Panc1 (cell line): Measurements from ENCODE around the gene DIP2C. TPM values are rescaled to one million over a fixed set of nuclear protein-coding genes. Genes with fewer than 3 reads are reported as not detected.

Experiments used
- ATAC-seq: fragments of 200-7000 bp; cut with Tn5 transposase; 2 replicates; pipeline ENCODE4 v1.9.1; 2020; ENCODE audit warnings: mild to moderate bottlenecking, moderate library complexity
- BruUV-seq: library from RNA; stranded (reverse); fragments of 400-500 nt; replicated peaks from 2 replicates; lab custom pipeline; 2021; lab: Mats Ljungman, UMichigan
- CTCF ChIA-PET: fragments of 300-600 bp; sonication (Branson Sonifier 250); formaldehyde crosslinking; loops from one replicate; lab custom pipeline; 2022; ENCODE audit warnings: antibody characterized with exemption; lab: Charles Lee
- POLR2A ChIA-PET: fragments of 300-600 bp; sonication (Branson Sonifier 250); formaldehyde crosslinking; loops from one replicate; lab custom pipeline; 2022; ENCODE audit warnings: antibody characterized with exemption; lab: Charles Lee
- DNase-seq: peaks from one replicate; pipeline ENCODE4 v3.0.0-alpha.2; 2010; ENCODE audit warnings: low read depth, low spot score
- H3K27ac ChIP-seq: 2 replicates; pipeline ENCODE4 v1.5.1; 2011; ENCODE audit warnings: mild to moderate bottlenecking, low read length, inconsistent platforms
- H3K27me3 ChIP-seq: fragments of 200-500 bp; sonication (Bioruptor generic); 2 replicates; pipeline ENCODE4 v1.6.0; 2014; ENCODE audit warnings: low read length, inconsistent platforms; ENCODE audit not compliant: control insufficient read depth, insufficient read depth
- H3K36me3 ChIP-seq: fragments of 200-500 bp; sonication (Bioruptor generic); 2 replicates; pipeline ENCODE4 v1.5.1; 2014; ENCODE audit warnings: inconsistent platforms, mild to moderate bottlenecking, low read length, moderate library complexity; ENCODE audit not compliant: control insufficient read depth, insufficient read depth
- H3K4me1 ChIP-seq: 2 replicates; pipeline ENCODE4 v1.5.1; 2011; ENCODE audit warnings: inconsistent platforms, mild to moderate bottlenecking, low read length, moderate library complexity; ENCODE audit not compliant: control insufficient read depth, insufficient read depth
- H3K4me3 ChIP-seq, 2 experiments: 2 replicates each; pipeline ENCODE4 v1.5.1; 2011 to 2012; ENCODE audit warnings: low read depth in 2 of 2, low read length in 2 of 2, mild to moderate bottlenecking in 2 of 2, inconsistent platforms in 1 of 2, moderate library complexity in 1 of 2
- H3K9me3 ChIP-seq: fragments of 200-500 bp; sonication (Bioruptor generic); 2 replicates; pipeline ENCODE4 v1.5.1; 2014; ENCODE audit warnings: low read depth, mild to moderate bottlenecking, inconsistent platforms, low read length, moderate library complexity; ENCODE audit not compliant: control insufficient read depth, insufficient read depth
- POLR2AphosphoS5 ChIP-seq: IDR thresholded peaks from 2 replicates; pipeline ENCODE4 v1.6.1; 2012; ENCODE audit warnings: mild to moderate bottlenecking, low read depth, low read length, moderate library complexity
- REST ChIP-seq, 2 experiments: IDR thresholded peaks; 2 replicates each; pipeline ENCODE4 v1.6.1; 2011 to 2012; ENCODE audit warnings: low read depth in 2 of 2, control low read depth in 1 of 2, low read length in 1 of 2, mild to moderate bottlenecking in 1 of 2, moderate library complexity in 1 of 2; ENCODE audit not compliant: insufficient read depth in 1 of 2
- SIN3A ChIP-seq: IDR thresholded peaks from 2 replicates; pipeline ENCODE4 v1.6.1; 2012; ENCODE audit warnings: low read depth, mild to moderate bottlenecking, low read length, moderate library complexity, borderline replicate concordance; ENCODE audit not compliant: insufficient read depth
- TCF7L2 ChIP-seq: IDR thresholded peaks from 2 replicates; pipeline ENCODE4 v1.6.1; 2011; ENCODE audit warnings: mild to moderate bottlenecking, low read depth, low read length, inconsistent platforms
- in situ Hi-C: cut with HindIII; loops from 2 replicates; pipeline ENCODE4 v1.10.0; 2016; ENCODE audit warnings: low sequenced_read_pairs, low pct_unique_long_range_greater_than_20kb
- intact Hi-C: fragments of 100-400 bp; cut with micrococcal nuclease; formaldehyde crosslinking; loops from one replicate; pipeline ENCODE4 v1.10.0; 2022; ENCODE audit not compliant: unreplicated experiment
- total RNA-seq: library from RNA; stranded (reverse); gene quantifications from one replicate; pipeline ENCODE4 v1.2.1, GENCODE V29; 2021; ENCODE audit not compliant: unreplicated experiment
- TF ChIP-seq, protein P1 (sequence below): fragments of 450-650 bp; IDR thresholded peaks from 2 replicates; pipeline ENCODE4 v1.5.1; 2017; ENCODE audit warnings: mild to moderate bottlenecking

Gene DIP2C
- total RNA-seq, 1 experiment from 2014 or later = 13.2 TPM

DNA sequence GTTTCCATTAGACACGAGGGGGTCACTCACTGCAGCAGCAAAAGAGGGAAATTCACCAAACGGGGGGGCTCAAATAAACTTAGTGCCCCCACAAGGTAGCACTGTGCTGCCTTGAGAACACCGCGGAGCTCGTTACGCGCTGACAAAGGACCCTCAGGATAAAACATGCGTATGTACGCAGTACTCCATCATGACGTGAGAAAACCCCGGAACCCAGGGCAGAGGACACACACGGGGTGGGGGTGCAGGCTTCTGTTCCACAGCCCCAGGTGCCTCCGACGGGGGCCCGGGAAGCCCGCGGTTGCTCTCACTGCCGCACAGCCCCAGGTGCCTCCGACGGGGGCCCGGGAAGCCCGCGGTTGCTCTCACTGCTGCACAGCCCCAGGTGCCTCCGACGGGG, 321.8 kb downstream of the DIP2C start:
- no peaks in the 10 kb centered on the region for H3K27me3 ChIP-seq
- POLR2A ChIA-PET = no interaction called here
- no peak overlapping the region for H3K4me3 ChIP-seq
- CTCF ChIA-PET = no interaction called here
- in situ Hi-C loops = no loop called here
- no peaks in the 10 kb centered on the region for H3K4me1 ChIP-seq
- no peak for DNase-seq
- no peaks in the 10 kb centered on the region for H3K9me3 ChIP-seq
- H3K27ac ChIP-seq = no peak overlapping the region
- H3K36me3 ChIP-seq = no peaks in the 10 kb centered on the region
- BruUV-seq = no TSS peak
- no peak for TF ChIP-seq TCF7L2
- no peak for TF ChIP-seq REST (IDR thresholded peaks at IDR 0.05; ENCODE audit: insufficient read depth in 1 of 2, low read depth in 2 of 2, low read length in 1 of 2)
- no peak for TF ChIP-seq POLR2AphosphoS5
- intact Hi-C loops = no loop called here
- ATAC-seq = no peak

DNA sequence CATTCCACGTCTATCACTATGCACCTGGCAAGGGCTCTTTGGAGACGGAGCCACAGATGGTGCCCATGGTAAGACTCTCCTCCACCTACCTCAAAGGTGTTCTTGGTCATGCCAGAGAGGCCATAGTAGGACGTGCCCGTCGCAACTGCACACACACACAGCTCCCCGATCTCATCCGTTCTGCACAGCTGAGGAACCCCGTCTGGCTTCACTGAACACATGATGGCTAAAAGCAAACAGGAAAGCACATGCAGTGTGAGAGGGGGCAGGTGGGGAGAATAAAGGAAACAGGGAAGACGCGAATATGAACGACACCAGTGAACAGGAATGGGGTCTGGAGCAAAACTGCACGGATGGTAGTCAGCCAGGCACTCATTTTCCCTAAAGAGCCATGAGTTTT, 323.3 kb downstream of the DIP2C start:
- ChIA-PET CTCF (no interaction called here), POLR2A (no interaction called here)
- Histone ChIP-seq H3K4me3 (no peak overlapping the region), H3K36me3 (no peaks in the 10 kb centered on the region), H3K27me3 (no peaks in the 10 kb centered on the region), H3K4me1 (no peaks in the 10 kb centered on the region), H3K9me3 (no peaks in the 10 kb centered on the region), H3K27ac (no peak overlapping the region)
- no TSS peak for BruUV-seq
- in situ Hi-C loops (no loop called here), intact Hi-C loops (no loop called here)
- TF ChIP-seq, protein P1, sequence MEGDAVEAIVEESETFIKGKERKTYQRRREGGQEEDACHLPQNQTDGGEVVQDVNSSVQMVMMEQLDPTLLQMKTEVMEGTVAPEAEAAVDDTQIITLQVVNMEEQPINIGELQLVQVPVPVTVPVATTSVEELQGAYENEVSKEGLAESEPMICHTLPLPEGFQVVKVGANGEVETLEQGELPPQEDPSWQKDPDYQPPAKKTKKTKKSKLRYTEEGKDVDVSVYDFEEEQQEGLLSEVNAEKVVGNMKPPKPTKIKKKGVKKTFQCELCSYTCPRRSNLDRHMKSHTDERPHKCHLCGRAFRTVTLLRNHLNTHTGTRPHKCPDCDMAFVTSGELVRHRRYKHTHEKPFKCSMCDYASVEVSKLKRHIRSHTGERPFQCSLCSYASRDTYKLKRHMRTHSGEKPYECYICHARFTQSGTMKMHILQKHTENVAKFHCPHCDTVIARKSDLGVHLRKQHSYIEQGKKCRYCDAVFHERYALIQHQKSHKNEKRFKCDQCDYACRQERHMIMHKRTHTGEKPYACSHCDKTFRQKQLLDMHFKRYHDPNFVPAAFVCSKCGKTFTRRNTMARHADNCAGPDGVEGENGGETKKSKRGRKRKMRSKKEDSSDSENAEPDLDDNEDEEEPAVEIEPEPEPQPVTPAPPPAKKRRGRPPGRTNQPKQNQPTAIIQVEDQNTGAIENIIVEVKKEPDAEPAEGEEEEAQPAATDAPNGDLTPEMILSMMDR = no peak
- TF ChIP-seq TCF7L2 = no peak
- no peak for TF ChIP-seq POLR2AphosphoS5
- TF ChIP-seq SIN3A = no peak
- TF ChIP-seq REST (IDR thresholded peaks at IDR 0.05; ENCODE audit: insufficient read depth in 1 of 2, low read depth in 2 of 2, low read length in 1 of 2) = no peak
- DNase-seq (no peak), ATAC-seq (no peak)
